A549 (cell line): Measurements from ENCODE around the gene IGFL3.

Experiments
- CEBPB ChIP-seq, 2 experiments: fragments of >200 bp in 1 of 2; sonication (Bioruptor Twin) in 1 of 2; formaldehyde crosslinking in 1 of 2; IDR thresholded peaks; 2 replicates each; pipeline ENCODE4 v1.6.1; 2012 to 2016
- ESRRA ChIP-seq: fragments of 150-350 bp; IDR thresholded peaks from 2 replicates; pipeline ENCODE4 v1.6.1; 2014; ENCODE audit warnings: mild to moderate bottlenecking, low read length, borderline replicate concordance
- JUNB ChIP-seq: fragments of >200 bp; sonication (Bioruptor Twin); formaldehyde crosslinking; IDR thresholded peaks from 2 replicates; pipeline ENCODE4 v1.6.1; 2016
- MAFK ChIP-seq: fragments of 450-650 bp; IDR thresholded peaks from 2 replicates; pipeline ENCODE4 v1.6.1; 2014; ENCODE audit not compliant: partially characterized antibody
- PBX3 ChIP-seq: IDR thresholded peaks from 2 replicates; pipeline ENCODE4 v1.6.1; 2012
- POLR2A ChIP-seq: IDR thresholded peaks from 2 replicates; pipeline ENCODE4 v1.6.1; 2012; ENCODE audit warnings: mild to moderate bottlenecking, low read length
- RAD21 ChIP-seq, 2 experiments: fragments of >200 bp in 1 of 2; sonication (Bioruptor Twin) in 1 of 2; formaldehyde crosslinking in 1 of 2; IDR thresholded peaks in 1 of 2; conservative IDR thresholded peaks in 1 of 2; 2 replicates in 1 of 2; 3 replicates in 1 of 2; pipeline ENCODE4 v1.6.1; 2012 to 2018; ENCODE audit warnings: inconsistent platforms in 1 of 2
- RNF2 ChIP-seq: fragments of 200-600 bp; sonication (generic); IDR thresholded peaks from 2 replicates; pipeline ENCODE4 v1.6.1; 2016; ENCODE audit warnings: low read depth, mild to moderate bottlenecking, antibody characterized with exemption, moderate library complexity, borderline replicate concordance
- SMC3 ChIP-seq: fragments of >200 bp; sonication (Bioruptor Twin); formaldehyde crosslinking; IDR thresholded peaks from 3 replicates; pipeline ENCODE4 v1.6.1; 2018; ENCODE audit warnings: inconsistent platforms
- ZFP36 ChIP-seq: fragments of 450-650 bp; IDR thresholded peaks from 2 replicates; pipeline ENCODE4 v1.6.1; 2014; ENCODE audit warnings: borderline replicate concordance; ENCODE audit not compliant: partially characterized antibody
- TF ChIP-seq, protein P1 (sequence below): fragments of >200 bp; sonication (Bioruptor Twin); formaldehyde crosslinking; IDR thresholded peaks from 3 replicates; pipeline ENCODE4 v1.5.1; 2016
- TF ChIP-seq, protein P2 (sequence below): fragments of 200-600 bp; sonication (generic); IDR thresholded peaks from 2 replicates; pipeline ENCODE4 v1.6.1; 2016; ENCODE audit warnings: antibody characterized with exemption, mild to moderate bottlenecking, moderate library complexity
- TF ChIP-seq, protein P3 (sequence below): IDR thresholded peaks from 2 replicates; pipeline ENCODE4 v1.6.1; 2012

DNA sequence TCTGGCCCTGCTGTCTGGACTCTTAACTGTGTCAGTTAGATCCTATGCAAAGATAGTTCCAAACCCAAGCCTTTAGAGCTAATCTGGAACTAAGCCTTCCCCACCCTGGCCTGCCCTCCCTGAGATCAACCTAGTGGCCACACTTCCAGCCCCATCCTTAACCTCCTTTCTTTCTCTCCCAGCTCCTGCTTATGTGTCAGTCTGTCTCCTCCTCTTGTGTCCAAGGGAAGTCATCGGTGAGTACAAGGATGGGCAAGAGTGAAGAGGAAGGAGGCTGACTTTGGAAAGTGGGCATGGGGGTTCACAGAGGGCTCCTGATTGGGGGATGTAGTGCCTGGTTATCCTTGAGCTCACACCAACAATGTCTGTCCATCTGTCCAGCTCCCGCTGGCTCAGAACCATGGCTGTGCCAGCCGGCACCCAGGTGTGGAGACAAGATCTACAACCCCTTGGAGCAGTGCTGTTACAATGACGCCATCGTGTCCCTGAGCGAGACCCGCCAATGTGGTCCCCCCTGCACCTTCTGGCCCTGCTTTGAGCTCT is 35.8 kb upstream of the IGFL3 start:
- TF ChIP-seq RAD21 (conservative IDR thresholded peaks at IDR 0.05 in 1 of 2, IDR thresholded peaks at IDR 0.05 in 1 of 2) (no peak), SMC3 (no peak), ESRRA (no peak), CEBPB (IDR thresholded peaks at IDR 0.05) (no peak), JUNB (no peak), MAFK (no peak), POLR2A (no peak), PBX3 (no peak), RNF2 (no peak), ZFP36 (no peak)
- TF ChIP-seq, protein P1, sequence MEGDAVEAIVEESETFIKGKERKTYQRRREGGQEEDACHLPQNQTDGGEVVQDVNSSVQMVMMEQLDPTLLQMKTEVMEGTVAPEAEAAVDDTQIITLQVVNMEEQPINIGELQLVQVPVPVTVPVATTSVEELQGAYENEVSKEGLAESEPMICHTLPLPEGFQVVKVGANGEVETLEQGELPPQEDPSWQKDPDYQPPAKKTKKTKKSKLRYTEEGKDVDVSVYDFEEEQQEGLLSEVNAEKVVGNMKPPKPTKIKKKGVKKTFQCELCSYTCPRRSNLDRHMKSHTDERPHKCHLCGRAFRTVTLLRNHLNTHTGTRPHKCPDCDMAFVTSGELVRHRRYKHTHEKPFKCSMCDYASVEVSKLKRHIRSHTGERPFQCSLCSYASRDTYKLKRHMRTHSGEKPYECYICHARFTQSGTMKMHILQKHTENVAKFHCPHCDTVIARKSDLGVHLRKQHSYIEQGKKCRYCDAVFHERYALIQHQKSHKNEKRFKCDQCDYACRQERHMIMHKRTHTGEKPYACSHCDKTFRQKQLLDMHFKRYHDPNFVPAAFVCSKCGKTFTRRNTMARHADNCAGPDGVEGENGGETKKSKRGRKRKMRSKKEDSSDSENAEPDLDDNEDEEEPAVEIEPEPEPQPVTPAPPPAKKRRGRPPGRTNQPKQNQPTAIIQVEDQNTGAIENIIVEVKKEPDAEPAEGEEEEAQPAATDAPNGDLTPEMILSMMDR, result no peak
- TF ChIP-seq, protein P2, sequence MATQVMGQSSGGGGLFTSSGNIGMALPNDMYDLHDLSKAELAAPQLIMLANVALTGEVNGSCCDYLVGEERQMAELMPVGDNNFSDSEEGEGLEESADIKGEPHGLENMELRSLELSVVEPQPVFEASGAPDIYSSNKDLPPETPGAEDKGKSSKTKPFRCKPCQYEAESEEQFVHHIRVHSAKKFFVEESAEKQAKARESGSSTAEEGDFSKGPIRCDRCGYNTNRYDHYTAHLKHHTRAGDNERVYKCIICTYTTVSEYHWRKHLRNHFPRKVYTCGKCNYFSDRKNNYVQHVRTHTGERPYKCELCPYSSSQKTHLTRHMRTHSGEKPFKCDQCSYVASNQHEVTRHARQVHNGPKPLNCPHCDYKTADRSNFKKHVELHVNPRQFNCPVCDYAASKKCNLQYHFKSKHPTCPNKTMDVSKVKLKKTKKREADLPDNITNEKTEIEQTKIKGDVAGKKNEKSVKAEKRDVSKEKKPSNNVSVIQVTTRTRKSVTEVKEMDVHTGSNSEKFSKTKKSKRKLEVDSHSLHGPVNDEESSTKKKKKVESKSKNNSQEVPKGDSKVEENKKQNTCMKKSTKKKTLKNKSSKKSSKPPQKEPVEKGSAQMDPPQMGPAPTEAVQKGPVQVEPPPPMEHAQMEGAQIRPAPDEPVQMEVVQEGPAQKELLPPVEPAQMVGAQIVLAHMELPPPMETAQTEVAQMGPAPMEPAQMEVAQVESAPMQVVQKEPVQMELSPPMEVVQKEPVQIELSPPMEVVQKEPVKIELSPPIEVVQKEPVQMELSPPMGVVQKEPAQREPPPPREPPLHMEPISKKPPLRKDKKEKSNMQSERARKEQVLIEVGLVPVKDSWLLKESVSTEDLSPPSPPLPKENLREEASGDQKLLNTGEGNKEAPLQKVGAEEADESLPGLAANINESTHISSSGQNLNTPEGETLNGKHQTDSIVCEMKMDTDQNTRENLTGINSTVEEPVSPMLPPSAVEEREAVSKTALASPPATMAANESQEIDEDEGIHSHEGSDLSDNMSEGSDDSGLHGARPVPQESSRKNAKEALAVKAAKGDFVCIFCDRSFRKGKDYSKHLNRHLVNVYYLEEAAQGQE, result no peak
- TF ChIP-seq, protein P3, sequence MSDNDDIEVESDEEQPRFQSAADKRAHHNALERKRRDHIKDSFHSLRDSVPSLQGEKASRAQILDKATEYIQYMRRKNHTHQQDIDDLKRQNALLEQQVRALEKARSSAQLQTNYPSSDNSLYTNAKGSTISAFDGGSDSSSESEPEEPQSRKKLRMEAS, result no peak
